K562 (cell line): ENCODE results near the gene LASP1NB.

Experiments
- E2F3 ChIP-seq: fragments of 250-450 bp; sonication (Bioruptor Pico); IDR thresholded peaks from 2 replicates; pipeline ENCODE4 v1.4.0; 2020; ENCODE audit warnings: mild to moderate bottlenecking
- HOXB6 ChIP-seq: fragments of 250-450 bp; sonication (Bioruptor Pico); IDR thresholded peaks from 2 replicates; pipeline ENCODE4 v1.5.1; 2022; ENCODE audit warnings: mild to moderate bottlenecking, borderline replicate concordance
- JUNB ChIP-seq: fragments of 450-650 bp; formaldehyde crosslinking; conservative IDR thresholded peaks from 2 replicates; pipeline ENCODE4 v1.4.0; 2020; ENCODE audit warnings: mild to moderate bottlenecking
- KLF10 ChIP-seq: fragments of 250-450 bp; sonication (Bioruptor Pico); IDR thresholded peaks from 2 replicates; pipeline ENCODE4 v1.6.1; 2021; ENCODE audit warnings: matching md5 sums
- MTA1 ChIP-seq: fragments of 450-650 bp; IDR thresholded peaks from 2 replicates; pipeline ENCODE4 v1.6.1; 2017; ENCODE audit warnings: borderline replicate concordance
- MTA3 ChIP-seq: fragments of 450-650 bp; formaldehyde crosslinking; IDR thresholded peaks from 2 replicates; pipeline ENCODE4 v1.6.1; 2017; ENCODE audit warnings: mild to moderate bottlenecking, borderline replicate concordance
- NCOA1 ChIP-seq: fragments of 450-650 bp; IDR thresholded peaks from 2 replicates; pipeline ENCODE4 v1.6.1; 2016; ENCODE audit warnings: low read depth
- NRF1 ChIP-seq, 2 experiments: fragments of 450-650 bp; IDR thresholded peaks in 1 of 2; conservative IDR thresholded peaks in 1 of 2; 2 replicates each; pipeline ENCODE4 v1.6.1; 2014; ENCODE audit warnings: mild to moderate bottlenecking in 2 of 2
- OTX1 ChIP-seq: fragments of 450-650 bp; formaldehyde crosslinking; IDR thresholded peaks from 2 replicates; pipeline ENCODE4 v1.4.0; 2022; ENCODE audit warnings: mild to moderate bottlenecking
- PURB ChIP-seq: sonication (generic); formaldehyde crosslinking; IDR thresholded peaks from 2 replicates; pipeline ENCODE4 v1.9.0; 2021; ENCODE audit warnings: low read depth, mild to moderate bottlenecking, missing genetic modification reagents
- RBM17 ChIP-seq: fragments of 200-400 bp; formaldehyde crosslinking; IDR thresholded peaks from 2 replicates; pipeline ENCODE4 v1.6.1; 2017; ENCODE audit warnings: low read depth, mild to moderate bottlenecking, low read length, borderline replicate concordance
- SETDB1 ChIP-seq: IDR thresholded peaks from one replicate; pipeline ENCODE4 v1.6.1; 2012; ENCODE audit warnings: low read length, control low read depth, inconsistent platforms
- SIRT6 ChIP-seq: IDR thresholded peaks from one replicate; pipeline ENCODE4 v1.6.1; 2012; ENCODE audit warnings: low read depth, mild to moderate bottlenecking, control low read depth, inconsistent platforms, low read length, moderate library complexity
- SMAD2 ChIP-seq: fragments of 150-350 bp; IDR thresholded peaks from 2 replicates; pipeline ENCODE4 v1.6.1; 2014; ENCODE audit warnings: low read depth, mild to moderate bottlenecking, low read length
- ZNF124 ChIP-seq: sonication (generic); formaldehyde crosslinking; IDR thresholded peaks from 2 replicates; pipeline ENCODE4 v1.8.1; 2022; ENCODE audit warnings: missing genetic modification reagents
- ZNF436 ChIP-seq: fragments of 250-450, 450-650 bp; sonication (Bioruptor Pico); formaldehyde crosslinking; IDR thresholded peaks from 2 replicates; pipeline ENCODE4 v1.7.0; 2020; ENCODE audit warnings: mild to moderate bottlenecking
- ZNF57 ChIP-seq: fragments of 450-650 bp; formaldehyde crosslinking; IDR thresholded peaks from 2 replicates; pipeline ENCODE4 v1.4.0; 2020; ENCODE audit warnings: mild to moderate bottlenecking, moderate library complexity
- TF ChIP-seq, protein P1 (sequence below): sonication (generic); IDR thresholded peaks from 2 replicates; pipeline ENCODE4 v1.6.1; 2016
- TF ChIP-seq, protein P2 (sequence below): sonication (generic); formaldehyde crosslinking; IDR thresholded peaks from 2 replicates; pipeline ENCODE4 v1.8.0; 2022; ENCODE audit warnings: mild to moderate bottlenecking, missing genetic modification reagents, borderline replicate concordance
- TF ChIP-seq, protein P3 (sequence below): sonication (generic); formaldehyde crosslinking; IDR thresholded peaks from 2 replicates; pipeline ENCODE4 v1.8.0; 2022; ENCODE audit warnings: mild to moderate bottlenecking, missing genetic modification reagents
- TF ChIP-seq, protein P4 (sequence below), 3 experiments: fragments of 200-800 bp in 1 of 3; sonication (Bioruptor generic) in 1 of 3; sonication (generic) in 1 of 3; formaldehyde crosslinking in 1 of 3; IDR thresholded peaks; 2 replicates each; pipeline versions ENCODE4 v1.6.1 to v1.8.0; 2016 to 2022; ENCODE audit warnings: mild to moderate bottlenecking in 2 of 3, missing compliant biosample characterization in 2 of 3, missing genetic modification characterization in 2 of 3, missing genetic modification reagents in 1 of 3
- TF ChIP-seq, protein P5 (sequence below): sonication (generic); formaldehyde crosslinking; IDR thresholded peaks from 2 replicates; pipeline ENCODE4 v1.8.0; 2022; ENCODE audit warnings: mild to moderate bottlenecking, low read depth, missing genetic modification reagents
- TF ChIP-seq, protein P6 (sequence below), 2 experiments: fragments of 450-650 bp; IDR thresholded peaks; 2 replicates each; pipeline ENCODE4 v1.6.1; 2016

The LASP1NB gene

DNA sequence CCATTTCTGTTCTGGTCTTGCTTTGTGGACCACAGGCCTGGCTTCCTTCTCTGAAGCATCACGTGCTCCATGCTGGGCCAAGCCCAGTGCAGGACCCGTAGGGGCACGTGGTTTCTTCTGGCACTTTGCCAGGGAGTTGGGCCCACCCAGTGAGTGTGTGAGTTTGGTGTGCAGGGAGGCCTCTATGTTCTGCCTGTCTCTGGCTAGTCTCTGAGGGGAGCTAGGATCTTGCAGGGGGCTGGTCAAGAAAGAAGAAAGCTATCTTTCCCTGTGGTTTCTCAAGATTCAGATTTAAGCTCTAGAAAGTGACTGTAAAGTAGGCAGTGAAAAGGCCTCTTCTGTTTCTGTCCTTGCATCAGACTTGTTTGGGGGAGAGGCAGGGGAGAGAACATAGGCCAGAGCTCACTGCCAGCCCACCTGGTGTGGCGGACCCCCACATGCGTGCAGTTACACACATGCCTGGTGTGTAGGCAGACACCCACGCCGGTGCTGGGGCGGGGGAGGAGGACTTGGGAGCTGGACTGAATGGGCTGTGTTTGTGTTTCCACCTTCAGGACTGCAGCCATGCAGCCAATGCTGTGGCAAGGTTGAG lies 43.7 kb upstream of the LASP1NB start (continued):
- TF ChIP-seq, protein P1, sequence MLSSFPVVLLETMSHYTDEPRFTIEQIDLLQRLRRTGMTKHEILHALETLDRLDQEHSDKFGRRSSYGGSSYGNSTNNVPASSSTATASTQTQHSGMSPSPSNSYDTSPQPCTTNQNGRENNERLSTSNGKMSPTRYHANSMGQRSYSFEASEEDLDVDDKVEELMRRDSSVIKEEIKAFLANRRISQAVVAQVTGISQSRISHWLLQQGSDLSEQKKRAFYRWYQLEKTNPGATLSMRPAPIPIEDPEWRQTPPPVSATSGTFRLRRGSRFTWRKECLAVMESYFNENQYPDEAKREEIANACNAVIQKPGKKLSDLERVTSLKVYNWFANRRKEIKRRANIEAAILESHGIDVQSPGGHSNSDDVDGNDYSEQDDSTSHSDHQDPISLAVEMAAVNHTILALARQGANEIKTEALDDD, result no peak
- no peak for TF ChIP-seq SIRT6
- TF ChIP-seq NRF1 (conservative IDR thresholded peaks at IDR 0.05 in 1 of 2, IDR thresholded peaks at IDR 0.05 in 1 of 2), result no peak
- TF ChIP-seq OTX1 (CRISPR knock-in tag), result no peak
- TF ChIP-seq RBM17, result no peak
- TF ChIP-seq ZNF124 (CRISPR knock-in tag), result no peak
- TF ChIP-seq E2F3, result no peak
- TF ChIP-seq ZNF57 (CRISPR knock-in tag), result no peak
- TF ChIP-seq KLF10, result no peak
- no peak for TF ChIP-seq NCOA1
- TF ChIP-seq, protein P2, sequence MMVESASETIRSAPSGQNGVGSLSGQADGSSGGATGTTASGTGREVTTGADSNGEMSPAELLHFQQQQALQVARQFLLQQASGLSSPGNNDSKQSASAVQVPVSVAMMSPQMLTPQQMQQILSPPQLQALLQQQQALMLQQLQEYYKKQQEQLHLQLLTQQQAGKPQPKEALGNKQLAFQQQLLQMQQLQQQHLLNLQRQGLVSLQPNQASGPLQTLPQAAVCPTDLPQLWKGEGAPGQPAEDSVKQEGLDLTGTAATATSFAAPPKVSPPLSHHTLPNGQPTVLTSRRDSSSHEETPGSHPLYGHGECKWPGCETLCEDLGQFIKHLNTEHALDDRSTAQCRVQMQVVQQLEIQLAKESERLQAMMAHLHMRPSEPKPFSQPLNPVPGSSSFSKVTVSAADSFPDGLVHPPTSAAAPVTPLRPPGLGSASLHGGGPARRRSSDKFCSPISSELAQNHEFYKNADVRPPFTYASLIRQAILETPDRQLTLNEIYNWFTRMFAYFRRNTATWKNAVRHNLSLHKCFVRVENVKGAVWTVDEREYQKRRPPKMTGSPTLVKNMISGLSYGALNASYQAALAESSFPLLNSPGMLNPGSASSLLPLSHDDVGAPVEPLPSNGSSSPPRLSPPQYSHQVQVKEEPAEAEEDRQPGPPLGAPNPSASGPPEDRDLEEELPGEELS (CRISPR knock-in tag), result no peak
- TF ChIP-seq SETDB1, result no peak
- peak; percentile 38; the same call in 1 of the 2 replicates for TF ChIP-seq MTA3
- no peak for TF ChIP-seq MTA1
- TF ChIP-seq HOXB6 (CRISPR knock-in tag), result no peak
- TF ChIP-seq, protein P3, sequence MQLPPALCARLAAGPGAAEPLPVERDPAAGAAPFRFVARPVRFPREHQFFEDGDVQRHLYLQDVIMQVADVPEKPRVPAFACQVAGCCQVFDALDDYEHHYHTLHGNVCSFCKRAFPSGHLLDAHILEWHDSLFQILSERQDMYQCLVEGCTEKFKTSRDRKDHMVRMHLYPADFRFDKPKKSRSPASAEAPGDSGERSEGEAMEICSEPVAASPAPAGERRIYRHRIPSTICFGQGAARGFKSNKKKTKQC (CRISPR knock-in tag), result no peak
- TF ChIP-seq, protein P4, sequence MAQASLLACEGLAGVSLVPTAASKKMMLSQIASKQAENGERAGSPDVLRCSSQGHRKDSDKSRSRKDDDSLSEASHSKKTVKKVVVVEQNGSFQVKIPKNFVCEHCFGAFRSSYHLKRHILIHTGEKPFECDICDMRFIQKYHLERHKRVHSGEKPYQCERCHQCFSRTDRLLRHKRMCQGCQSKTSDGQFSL (CRISPR knock-in tag; IDR thresholded peaks at IDR 0.05), result no peak
- TF ChIP-seq, protein P4 (tag; IDR thresholded peaks at IDR 0.05), result no peak
- TF ChIP-seq, protein P5, sequence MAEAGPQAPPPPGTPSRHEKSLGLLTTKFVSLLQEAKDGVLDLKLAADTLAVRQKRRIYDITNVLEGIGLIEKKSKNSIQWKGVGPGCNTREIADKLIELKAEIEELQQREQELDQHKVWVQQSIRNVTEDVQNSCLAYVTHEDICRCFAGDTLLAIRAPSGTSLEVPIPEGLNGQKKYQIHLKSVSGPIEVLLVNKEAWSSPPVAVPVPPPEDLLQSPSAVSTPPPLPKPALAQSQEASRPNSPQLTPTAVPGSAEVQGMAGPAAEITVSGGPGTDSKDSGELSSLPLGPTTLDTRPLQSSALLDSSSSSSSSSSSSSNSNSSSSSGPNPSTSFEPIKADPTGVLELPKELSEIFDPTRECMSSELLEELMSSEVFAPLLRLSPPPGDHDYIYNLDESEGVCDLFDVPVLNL (CRISPR knock-in tag), result no peak
- TF ChIP-seq SMAD2, result no peak
- TF ChIP-seq ZNF436, result no peak
- TF ChIP-seq, protein P6, sequence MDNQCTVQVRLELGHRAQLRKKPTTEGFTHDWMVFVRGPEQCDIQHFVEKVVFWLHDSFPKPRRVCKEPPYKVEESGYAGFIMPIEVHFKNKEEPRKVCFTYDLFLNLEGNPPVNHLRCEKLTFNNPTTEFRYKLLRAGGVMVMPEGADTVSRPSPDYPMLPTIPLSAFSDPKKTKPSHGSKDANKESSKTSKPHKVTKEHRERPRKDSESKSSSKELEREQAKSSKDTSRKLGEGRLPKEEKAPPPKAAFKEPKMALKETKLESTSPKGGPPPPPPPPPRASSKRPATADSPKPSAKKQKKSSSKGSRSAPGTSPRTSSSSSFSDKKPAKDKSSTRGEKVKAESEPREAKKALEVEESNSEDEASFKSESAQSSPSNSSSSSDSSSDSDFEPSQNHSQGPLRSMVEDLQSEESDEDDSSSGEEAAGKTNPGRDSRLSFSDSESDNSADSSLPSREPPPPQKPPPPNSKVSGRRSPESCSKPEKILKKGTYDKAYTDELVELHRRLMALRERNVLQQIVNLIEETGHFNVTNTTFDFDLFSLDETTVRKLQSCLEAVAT (IDR thresholded peaks at IDR 0.05), result no peak
- no peak for TF ChIP-seq PURB (CRISPR knock-in tag)
- no peak for TF ChIP-seq JUNB
